PC-3 (cell line): ENCODE results near the gene KIDINS220. TPM values are rescaled to one million over a fixed set of nuclear protein-coding genes. Genes with fewer than 3 reads are reported as not detected.

ENCODE experiments used
- ATAC-seq: fragments of 200-7000 bp; cut with Tn5 transposase; 2 replicates; pipeline ENCODE4 v1.9.1; 2020; ENCODE audit warnings: mild to moderate bottlenecking, moderate library complexity
- BruUV-seq: library from RNA; stranded (reverse); fragments of 400-500 nt; replicated peaks from 2 replicates; lab custom pipeline; 2021; lab: Mats Ljungman, UMichigan
- CTCF ChIA-PET: fragments of 300-600 bp; sonication (Branson Sonifier 250); formaldehyde crosslinking; loops from one replicate; lab custom pipeline; 2022; ENCODE audit warnings: antibody characterized with exemption; lab: Charles Lee
- POLR2A ChIA-PET: fragments of 300-600 bp; sonication (Branson Sonifier 250); formaldehyde crosslinking; loops from one replicate; lab custom pipeline; 2022; ENCODE audit warnings: antibody characterized with exemption; ENCODE audit not compliant: unreplicated experiment; lab: Charles Lee
- DNase-seq: peaks from one replicate; pipeline ENCODE4 v3.0.0-alpha.2; 2015
- H2AFZ ChIP-seq: fragments of 300-600 bp; sonication (generic); 2 replicates; pipeline ENCODE4 v1.6.0; 2016; ENCODE audit warnings: antibody characterized with exemption, low read length
- H3F3A ChIP-seq: fragments of 300-600 bp; sonication (generic); one replicate; pipeline ENCODE4 v1.6.0; 2017; ENCODE audit warnings: antibody characterized with exemption, low read length, control low read depth, mild to moderate bottlenecking; ENCODE audit not compliant: unreplicated experiment
- H3K27ac ChIP-seq: fragments of 300-600 bp; sonication (generic); 2 replicates; pipeline ENCODE4 v1.5.1; 2016; ENCODE audit warnings: mild to moderate bottlenecking, low read length
- H3K27me3 ChIP-seq: fragments of 300-600 bp; sonication (generic); 2 replicates; pipeline ENCODE4 v1.6.1; 2016; ENCODE audit warnings: low read length, mixed read lengths
- H3K36me3 ChIP-seq: fragments of 300-600 bp; sonication (generic); 2 replicates; pipeline ENCODE4 v1.6.1; 2016; ENCODE audit warnings: low read depth, mixed run types, low read length, mixed read lengths
- H3K4me1 ChIP-seq: fragments of 300-600 bp; sonication (generic); 2 replicates; pipeline ENCODE4 v1.5.1; 2016; ENCODE audit warnings: low read length; ENCODE audit not compliant: insufficient read depth
- H3K4me2 ChIP-seq: fragments of 300-600 bp; sonication (generic); 2 replicates; pipeline ENCODE4 v1.6.0; 2016; ENCODE audit warnings: low read length
- H3K4me3 ChIP-seq: fragments of 300-600 bp; sonication (generic); 2 replicates; pipeline ENCODE4 v1.5.1; 2016; ENCODE audit warnings: mild to moderate bottlenecking, low read length, mixed read lengths
- H3K79me2 ChIP-seq: fragments of 300-600 bp; sonication (generic); 2 replicates; pipeline ENCODE4 v1.6.1; 2017; ENCODE audit warnings: low read length, mixed read lengths
- H3K9ac ChIP-seq: fragments of 300-600 bp; sonication (generic); 2 replicates; pipeline ENCODE4 v1.6.0; 2016; ENCODE audit warnings: mild to moderate bottlenecking, low read length
- H3K9me2 ChIP-seq: fragments of 300-600 bp; sonication (generic); replicated peaks from 2 replicates; pipeline ENCODE4 v1.6.1; 2016; ENCODE audit warnings: mixed run types, low read length, mixed read lengths
- H3K9me3 ChIP-seq: fragments of 300-600 bp; sonication (generic); 2 replicates; pipeline ENCODE4 v1.6.1; 2016; ENCODE audit warnings: low read length, mixed read lengths
- H4K20me1 ChIP-seq: fragments of 300-600 bp; sonication (generic); 2 replicates; pipeline ENCODE4 v1.6.1; 2016; ENCODE audit warnings: low read length, mixed read lengths
- CTCF ChIP-seq: fragments of 300-600 bp; sonication (generic); conservative IDR thresholded peaks from 2 replicates; pipeline ENCODE4 v1.5.1; 2017; ENCODE audit warnings: antibody characterized with exemption, low read depth, mild to moderate bottlenecking, low read length
- EZH2 ChIP-seq: fragments of 300-600 bp; sonication (generic); IDR thresholded peaks from one replicate; pipeline ENCODE4 v1.6.1; 2017; ENCODE audit warnings: antibody characterized with exemption, mild to moderate bottlenecking, low read length; ENCODE audit not compliant: unreplicated experiment
- EZH2phosphoT487 ChIP-seq: fragments of 300-600 bp; sonication (generic); IDR thresholded peaks from 2 replicates; pipeline ENCODE4 v1.6.1; 2018; ENCODE audit warnings: mild to moderate bottlenecking, antibody characterized with exemption, low read length, borderline replicate concordance
- intact Hi-C: fragments of 100-400 bp; cut with micrococcal nuclease; formaldehyde crosslinking; loops from 2 replicates; pipeline ENCODE4 v1.9.0; 2023
- total RNA-seq: library from RNA; depleted of rRNA; stranded (reverse); fragments of >200 nt; gene quantifications from 2 replicates; pipeline ENCODE4 v1.2.3, GENCODE V29; 2014

Gene KIDINS220
- total RNA-seq, 1 experiment from 2014 or later: 37.6 TPM

GRCh38 chr2:8867363-8867762, 29.9 kb upstream of the KIDINS220 start:
- Histone ChIP-seq H3F3A (no peaks in the 10 kb centered on the region), H2AFZ (no peak overlapping the region), H3K4me3 (no peak overlapping the region), H3K4me1 (no peaks in the 10 kb centered on the region), H3K9me3 (no peaks in the 10 kb centered on the region), H3K9me2 (no peaks in the 10 kb centered on the region), H3K9ac (no peak overlapping the region), H4K20me1 (no peaks in the 10 kb centered on the region), H3K79me2 (no peaks in the 10 kb centered on the region), H3K4me2 (no peak overlapping the region), H3K36me3 (peaks cover 3% of the 10 kb centered on the region; the same call in 1 of the 2 replicates), H3K27ac (no peak overlapping the region), H3K27me3 (no peaks in the 10 kb centered on the region)
- CTCF ChIA-PET: no interaction called here
- no peak for TF ChIP-seq EZH2
- TF ChIP-seq CTCF: no peak
- no peak for TF ChIP-seq EZH2phosphoT487
- POLR2A ChIA-PET: no interaction called here
- ATAC-seq (no peak), DNase-seq (no peak)
- intact Hi-C loops: no loop called here
- no TSS peak for BruUV-seq

- DNase-seq: no peak
- no TSS peak for BruUV-seq
- Histone ChIP-seq H4K20me1 (no peaks in the 10 kb centered on the region), H3K9me2 (no peaks in the 10 kb centered on the region), H3K9me3 (no peaks in the 10 kb centered on the region), H3K27ac (no peak overlapping the region), H3K79me2 (no peaks in the 10 kb centered on the region), H3K27me3 (no peaks in the 10 kb centered on the region), H3K9ac (no peak overlapping the region), H3K4me2 (no peak overlapping the region), H3K4me1 (no peaks in the 10 kb centered on the region), H3F3A (no peaks in the 10 kb centered on the region), H2AFZ (no peak overlapping the region), H3K4me3 (no peak overlapping the region), H3K36me3 (peaks cover 3% of the 10 kb centered on the region; the same call in 1 of the 2 replicates)
- no peak for TF ChIP-seq EZH2
- TF ChIP-seq CTCF: no peak
- no peak for TF ChIP-seq EZH2phosphoT487
- intact Hi-C loops: no loop called here
- CTCF ChIA-PET: no interaction called here
- ATAC-seq: no peak
- POLR2A ChIA-PET: no interaction called here
Measured at GRCh38 chr2:8863331-8863953, 26.0 kb upstream of the KIDINS220 start.

DNA sequence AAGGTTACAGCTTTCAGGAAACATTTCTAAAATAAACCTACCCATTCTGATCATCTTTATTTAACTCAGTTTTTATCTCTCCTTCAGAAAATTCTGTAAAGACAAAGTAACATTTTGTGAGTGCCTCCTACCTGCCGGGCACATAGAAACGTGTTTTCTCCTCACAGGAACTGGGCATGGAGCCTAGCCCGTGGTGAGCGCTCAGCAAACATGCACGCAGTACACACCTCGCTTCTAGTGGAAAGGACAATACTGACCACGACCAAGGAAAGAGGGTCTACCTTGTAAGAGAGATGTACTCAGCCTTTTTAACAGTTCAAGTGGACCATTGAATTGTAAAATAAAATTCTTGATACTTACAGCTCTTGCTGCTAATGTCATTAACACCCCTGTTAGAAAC, 24.8 kb upstream of the KIDINS220 start:
- Histone ChIP-seq H3K9me2 (no peaks in the 10 kb centered on the region), H3K79me2 (no peaks in the 10 kb centered on the region), H3K36me3 (peaks cover 3% of the 10 kb centered on the region; the same call in 1 of the 2 replicates), H3K9ac (no peak overlapping the region), H3K27me3 (no peaks in the 10 kb centered on the region), H2AFZ (no peak overlapping the region), H3K9me3 (no peaks in the 10 kb centered on the region), H3K4me1 (no peaks in the 10 kb centered on the region), H3K4me3 (no peak overlapping the region), H3K27ac (no peak overlapping the region), H3K4me2 (no peak overlapping the region), H3F3A (no peaks in the 10 kb centered on the region), H4K20me1 (no peaks in the 10 kb centered on the region)
- ChIA-PET POLR2A (interaction anchor here (0.6 kb wide), 1 partner anchor 317 kb away, joined by 3 read pairs; no protein-coding TSS in a partner anchor), CTCF (no interaction called here)
- DNase-seq: no peak
- intact Hi-C loops: no loop called here
- no peak for TF ChIP-seq EZH2
- TF ChIP-seq CTCF: no peak
- TF ChIP-seq EZH2phosphoT487: no peak
- BruUV-seq: no TSS peak
- no peak for ATAC-seq
